Stimulated activated effector memory CD8-positive, alpha-beta T cell treated with anti-CD3 and anti-CD28 coated beads, Interleukin-12 subunit alpha, Interleukin-12 subunit beta, amount 100 ng/mL, for 72 hours (primary cell): ENCODE data around the gene PTPRN2.

Source experiments
- ATAC-seq: fragments of 150-1000 bp; cut with Tn5 transposase; 2 replicates; pipeline ENCODE4 v1.10.0; 2021
- DNase-seq, 2 donors: peaks; one replicate each; pipeline ENCODE4 v3.0.0; 2021 to 2022; ENCODE audit warnings: low spot score in 2 of 2
- H3K27ac Mint-ChIP-seq: one replicate; pipeline ENCODE4 v1.8.0; 2022; ENCODE audit warnings: mild to moderate bottlenecking, mixed read lengths
- H3K36me3 Mint-ChIP-seq: one replicate; pipeline ENCODE4 v1.8.0; 2022; ENCODE audit warnings: mild to moderate bottlenecking, mixed read lengths
- H3K4me1 Mint-ChIP-seq: one replicate; pipeline ENCODE4 v1.8.0; 2022; ENCODE audit warnings: mixed read lengths
- H3K4me3 Mint-ChIP-seq: one replicate; pipeline ENCODE4 v1.8.0; 2022; ENCODE audit warnings: mild to moderate bottlenecking, mixed read lengths
- H3K9me3 Mint-ChIP-seq: one replicate; pipeline ENCODE4 v1.8.0; 2022; ENCODE audit warnings: mixed read lengths

PTPRN2 gene

DNA sequence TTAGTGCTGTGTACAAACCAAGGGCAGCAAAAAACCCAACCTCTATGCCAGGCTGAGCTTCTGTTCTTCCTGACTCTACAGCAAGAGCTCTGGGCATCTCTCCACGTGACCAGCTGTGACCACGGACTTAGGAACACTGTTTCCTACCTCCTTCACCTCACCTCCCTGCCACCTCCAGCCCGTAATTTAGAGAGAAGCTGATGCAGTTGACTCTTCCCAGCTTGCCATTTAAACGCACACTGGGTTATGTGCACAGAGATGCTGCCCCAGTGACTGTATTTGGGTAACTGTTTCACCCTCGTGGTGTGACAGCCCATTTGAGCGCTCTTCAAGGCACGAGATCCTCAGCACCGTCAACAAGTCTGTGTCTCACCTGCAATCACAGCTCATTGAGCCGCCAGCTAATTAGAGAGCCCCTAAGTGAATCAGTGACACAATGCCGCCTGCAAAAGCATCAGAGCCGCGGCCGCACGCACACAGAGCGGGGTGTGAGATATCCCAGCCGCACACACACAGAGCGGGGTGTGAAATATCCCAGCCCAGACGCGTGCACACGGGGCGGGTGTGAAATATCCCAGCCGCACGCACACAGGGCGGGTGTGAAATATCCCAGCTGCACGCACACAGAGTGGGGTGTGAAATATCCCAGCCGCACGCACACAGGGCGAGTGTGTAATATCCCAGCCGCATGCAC, 319.7 kb downstream of the PTPRN2 start:
- H3K4me1 Mint-ChIP-seq: no peaks in the 10 kb centered on the region
- H3K4me3 Mint-ChIP-seq: no peak overlapping the region
- no peaks in the 10 kb centered on the region for H3K36me3 Mint-ChIP-seq
- DNase-seq (no peak), ATAC-seq (no peak)
- peaks cover 2% of the 10 kb centered on the region for H3K9me3 Mint-ChIP-seq
- H3K27ac Mint-ChIP-seq: no peak overlapping the region

DNA sequence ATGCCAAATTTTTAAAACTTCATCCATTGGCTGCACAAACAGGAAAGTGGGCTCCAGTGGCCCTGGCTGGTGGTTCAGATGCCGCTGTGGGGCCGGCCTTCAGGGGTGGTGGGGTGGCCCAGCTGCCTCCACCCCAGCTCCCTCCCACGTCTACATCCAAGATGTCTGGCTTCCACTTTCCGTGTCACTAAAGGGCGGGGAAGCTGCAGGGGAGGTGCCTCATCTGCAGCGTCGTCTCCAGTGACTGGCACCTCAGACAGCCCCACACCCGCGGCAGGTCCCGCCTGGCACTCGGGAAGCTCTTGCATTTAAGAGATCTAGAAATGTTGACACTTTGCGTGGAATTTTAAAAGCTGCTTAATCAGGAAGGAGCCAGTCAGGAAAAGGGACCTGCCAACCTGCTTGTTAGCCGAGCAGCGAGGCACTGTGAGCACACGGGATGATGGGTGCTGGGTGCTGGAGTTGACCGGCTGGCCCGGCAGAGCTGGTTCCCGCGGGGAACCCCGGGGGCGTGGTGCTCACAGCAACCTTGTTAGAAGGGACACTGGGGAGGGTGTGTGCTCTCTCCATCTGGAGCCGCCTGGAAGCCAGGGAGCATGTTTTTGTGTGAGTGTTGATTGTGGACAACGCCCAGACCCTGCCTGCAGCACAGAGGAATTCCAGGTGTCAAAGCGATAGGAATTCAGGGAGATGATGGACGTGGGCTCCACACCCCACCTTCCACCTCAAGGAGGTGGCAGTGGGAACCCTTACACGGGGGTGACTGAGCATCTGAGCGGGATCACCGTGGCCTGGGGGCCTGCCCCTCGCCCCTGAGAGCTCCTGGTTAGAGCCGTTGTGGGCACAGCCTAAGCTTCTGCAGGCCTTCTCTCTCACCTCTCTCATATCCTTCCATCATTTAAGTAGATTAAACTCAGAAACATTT, 320.5 kb downstream of the PTPRN2 start:
- ATAC-seq (no peak), DNase-seq (no peak)
- Mint-ChIP-seq H3K36me3 (no peaks in the 10 kb centered on the region), H3K9me3 (peaks cover 2% of the 10 kb centered on the region), H3K27ac (no peak overlapping the region), H3K4me1 (no peaks in the 10 kb centered on the region), H3K4me3 (no peak overlapping the region)

DNA sequence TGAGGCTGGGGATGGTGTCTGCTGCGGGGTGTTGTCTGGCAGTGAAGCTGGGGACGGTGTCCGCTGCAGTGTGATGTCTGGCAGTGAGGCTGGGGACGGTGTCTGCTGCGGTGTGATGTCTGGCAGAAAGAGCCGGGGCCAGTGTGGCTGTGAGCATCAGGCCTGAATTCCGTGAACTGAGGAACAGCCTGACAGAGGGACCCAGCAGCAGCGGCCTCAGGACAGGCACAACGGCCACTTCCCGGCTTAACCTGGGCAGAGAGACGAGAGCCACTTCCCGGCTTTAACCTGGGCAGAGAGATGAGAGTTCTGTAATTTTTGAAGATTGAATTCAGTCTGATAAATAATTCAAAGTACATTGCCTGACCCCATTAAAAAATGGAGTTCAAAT, 321.2 kb downstream of the PTPRN2 start:
- Mint-ChIP-seq H3K36me3 (no peaks in the 10 kb centered on the region), H3K9me3 (peaks cover 2% of the 10 kb centered on the region), H3K4me1 (no peaks in the 10 kb centered on the region), H3K4me3 (no peak overlapping the region), H3K27ac (no peak overlapping the region)
- ATAC-seq: no peak
- DNase-seq: no peak

DNA sequence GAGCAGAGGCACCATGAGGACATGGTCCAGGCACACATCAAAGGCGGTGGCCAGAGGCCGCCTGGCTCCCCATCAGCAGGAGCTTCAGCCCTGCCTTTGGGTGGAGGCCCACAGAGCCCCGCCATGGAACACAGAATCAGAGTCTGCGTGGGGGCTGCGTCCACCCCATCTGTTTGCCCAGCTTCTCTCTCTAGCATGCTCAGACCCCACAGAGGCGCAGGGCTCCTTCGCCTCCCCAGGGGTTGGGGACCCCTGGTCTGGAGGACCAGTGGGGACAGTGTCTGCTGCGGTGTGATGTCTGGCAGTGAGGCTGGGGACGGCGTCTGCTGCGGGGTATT, 321.9 kb downstream of the PTPRN2 start:
- Mint-ChIP-seq H3K9me3 (peaks cover 2% of the 10 kb centered on the region), H3K4me3 (no peak overlapping the region), H3K36me3 (no peaks in the 10 kb centered on the region), H3K4me1 (no peaks in the 10 kb centered on the region), H3K27ac (no peak overlapping the region)
- ATAC-seq (no peak), DNase-seq (no peak)

DNA sequence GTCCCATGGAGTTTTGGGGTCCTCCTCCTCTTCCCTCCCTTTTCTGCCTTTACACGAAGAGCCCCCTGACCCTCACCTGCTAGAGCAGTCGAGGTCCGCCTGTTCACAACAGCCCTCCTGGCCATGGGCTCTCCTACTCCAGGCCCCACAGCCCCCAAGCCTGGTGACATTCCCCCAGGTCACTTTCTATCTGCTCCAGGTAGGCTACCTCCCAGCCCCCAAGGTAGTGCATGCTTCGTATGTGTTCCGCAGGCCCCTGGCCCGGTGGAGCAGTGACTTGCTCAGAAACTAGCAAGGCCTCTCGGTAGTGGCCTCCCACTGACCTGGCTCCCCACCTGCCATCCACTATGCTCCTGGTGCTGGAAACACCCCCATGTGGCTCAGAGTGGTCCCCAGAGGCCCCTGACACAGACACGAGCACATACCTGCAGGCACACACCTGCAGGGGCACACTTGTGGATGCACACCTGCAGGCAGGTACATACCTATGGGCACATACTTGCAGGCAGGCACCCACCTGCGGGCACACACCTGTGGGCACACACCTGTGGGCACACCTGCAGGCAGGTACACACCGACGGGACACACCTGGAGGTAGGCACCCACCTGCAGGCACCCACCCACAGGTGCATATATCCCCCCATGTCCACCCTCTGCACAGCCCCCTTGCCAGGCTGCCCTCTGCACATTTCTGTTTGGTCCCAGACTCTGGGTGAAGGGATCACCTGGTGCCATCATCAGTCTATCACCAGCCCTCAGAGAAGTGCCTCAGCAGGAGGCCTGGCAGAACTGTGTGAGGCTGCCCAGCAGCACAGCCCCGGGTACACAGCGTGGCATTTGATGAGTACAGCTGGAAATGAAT, 322.5 kb downstream of the PTPRN2 start:
- no peak for DNase-seq
- no peak overlapping the region for H3K4me3 Mint-ChIP-seq
- peak; percentile 9 for ATAC-seq
- H3K27ac Mint-ChIP-seq: no peak overlapping the region
- peaks cover 2% of the 10 kb centered on the region for H3K9me3 Mint-ChIP-seq
- H3K36me3 Mint-ChIP-seq: no peaks in the 10 kb centered on the region
- no peaks in the 10 kb centered on the region for H3K4me1 Mint-ChIP-seq

DNA sequence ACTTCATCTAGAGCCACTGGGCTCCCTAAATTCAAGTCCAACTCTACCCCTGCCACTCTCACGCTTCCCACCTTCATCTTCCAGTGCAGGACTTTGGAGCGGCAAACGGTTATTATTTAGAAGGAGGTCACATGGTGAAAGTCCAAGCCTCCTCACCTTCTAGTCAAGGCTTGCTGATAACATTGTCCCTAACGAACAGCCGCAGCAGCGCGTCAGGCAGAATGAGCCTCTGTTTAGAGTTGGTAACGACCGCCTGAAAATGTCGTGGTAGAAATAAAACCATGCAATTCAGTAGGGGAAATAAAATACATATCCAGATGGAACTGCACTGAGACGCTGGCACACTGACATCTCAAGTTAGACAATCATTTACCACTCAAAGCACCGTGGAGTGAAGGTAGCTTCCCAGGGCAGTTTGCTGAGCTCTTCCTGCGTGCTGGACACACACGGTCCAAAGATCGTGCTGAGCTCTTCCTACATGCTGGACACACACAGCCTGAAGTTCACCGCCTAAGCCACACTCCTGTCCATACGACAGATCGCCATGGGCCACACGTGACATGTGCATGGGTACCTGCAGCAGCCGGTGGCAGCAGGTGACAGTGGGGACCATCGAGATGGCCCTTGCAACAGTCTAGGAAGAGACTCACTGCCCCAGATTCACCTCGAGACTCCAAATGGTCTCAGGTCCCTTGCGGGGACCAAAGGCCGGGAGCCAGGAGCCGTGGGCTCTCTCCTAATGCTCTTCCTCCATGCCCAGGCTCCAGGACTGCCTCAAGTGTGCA, 323.5 kb downstream of the PTPRN2 start:
- no peak overlapping the region for H3K27ac Mint-ChIP-seq
- no peaks in the 10 kb centered on the region for H3K36me3 Mint-ChIP-seq
- no peaks in the 10 kb centered on the region for H3K4me1 Mint-ChIP-seq
- DNase-seq: no peak
- H3K4me3 Mint-ChIP-seq: no peak overlapping the region
- ATAC-seq: no peak
- no peaks in the 10 kb centered on the region for H3K9me3 Mint-ChIP-seq

DNA sequence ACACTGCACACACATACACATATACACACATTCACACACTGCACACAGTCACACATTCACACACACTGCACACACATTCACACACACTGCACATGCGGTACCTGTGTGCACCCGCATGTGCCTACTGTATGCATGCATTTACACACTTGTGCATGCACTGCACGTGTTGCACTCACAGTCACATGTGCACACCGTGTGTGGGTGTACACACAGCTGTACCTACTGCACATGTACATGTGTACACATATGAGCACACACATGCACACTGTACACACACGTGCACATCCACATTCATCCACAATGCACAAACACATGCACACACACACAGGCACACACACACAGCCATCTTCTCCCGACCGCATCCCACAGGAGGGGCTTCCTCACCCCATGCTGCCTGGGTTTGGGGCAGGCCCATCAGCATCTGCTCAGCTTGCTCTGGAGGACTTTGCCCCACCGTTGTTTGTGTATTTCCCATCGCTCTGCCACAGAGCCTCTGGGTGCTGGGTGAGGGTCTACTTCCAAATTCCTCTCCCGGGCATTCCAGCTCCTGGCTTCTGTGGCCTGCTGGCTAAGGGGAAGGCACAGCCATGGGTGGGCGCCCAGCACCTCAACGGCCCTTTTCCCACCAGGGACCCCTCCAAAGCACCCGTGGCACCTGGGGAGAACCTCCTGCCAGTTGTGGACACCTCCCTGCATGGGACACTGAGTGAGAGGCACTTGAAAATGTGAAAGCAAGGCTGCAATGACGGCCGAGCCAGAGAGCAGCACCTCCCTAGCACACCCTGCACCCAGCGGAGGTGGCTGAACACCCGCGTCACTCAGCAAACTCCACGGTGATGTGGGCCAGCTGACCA, 324.3 kb downstream of the PTPRN2 start:
- Mint-ChIP-seq H3K9me3 (peaks cover under 1% of the 10 kb centered on the region), H3K36me3 (no peaks in the 10 kb centered on the region), H3K27ac (no peak overlapping the region), H3K4me1 (no peaks in the 10 kb centered on the region), H3K4me3 (no peak overlapping the region)
- DNase-seq (no peak), ATAC-seq (no peak)

DNA sequence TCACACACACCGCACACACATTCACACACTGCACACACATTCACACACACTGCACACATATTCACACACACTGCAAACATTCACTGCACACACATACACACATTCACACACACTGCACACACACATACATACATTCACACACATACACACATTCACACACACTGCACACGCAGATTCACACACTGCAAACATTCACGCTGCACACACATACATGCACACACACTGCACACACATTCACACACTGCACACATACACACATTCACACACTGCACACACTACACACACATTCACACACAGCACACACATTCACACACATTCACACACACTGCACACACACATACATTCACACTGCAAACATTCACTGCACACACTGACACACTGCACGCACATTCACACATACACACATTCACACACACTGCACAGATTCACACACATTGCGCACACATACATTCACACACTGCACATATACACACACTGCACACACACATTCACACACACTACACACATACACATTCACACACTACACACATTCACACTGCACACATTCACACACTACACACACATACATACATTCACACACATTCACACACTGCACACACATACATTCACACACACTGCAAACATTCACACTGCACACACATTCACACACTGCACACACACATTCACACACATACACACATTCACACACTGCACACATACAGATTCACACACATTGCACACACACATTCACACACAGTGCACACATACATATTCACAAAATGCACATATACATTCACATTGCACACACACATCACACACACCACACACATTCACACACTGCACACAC, 325.1 kb downstream of the PTPRN2 start:
- no peak for ATAC-seq
- H3K36me3 Mint-ChIP-seq: no peaks in the 10 kb centered on the region
- no peak overlapping the region for H3K27ac Mint-ChIP-seq
- no peak overlapping the region for H3K4me3 Mint-ChIP-seq
- no peak for DNase-seq
- H3K4me1 Mint-ChIP-seq: no peaks in the 10 kb centered on the region
- H3K9me3 Mint-ChIP-seq: peaks cover 4% of the 10 kb centered on the region

DNA sequence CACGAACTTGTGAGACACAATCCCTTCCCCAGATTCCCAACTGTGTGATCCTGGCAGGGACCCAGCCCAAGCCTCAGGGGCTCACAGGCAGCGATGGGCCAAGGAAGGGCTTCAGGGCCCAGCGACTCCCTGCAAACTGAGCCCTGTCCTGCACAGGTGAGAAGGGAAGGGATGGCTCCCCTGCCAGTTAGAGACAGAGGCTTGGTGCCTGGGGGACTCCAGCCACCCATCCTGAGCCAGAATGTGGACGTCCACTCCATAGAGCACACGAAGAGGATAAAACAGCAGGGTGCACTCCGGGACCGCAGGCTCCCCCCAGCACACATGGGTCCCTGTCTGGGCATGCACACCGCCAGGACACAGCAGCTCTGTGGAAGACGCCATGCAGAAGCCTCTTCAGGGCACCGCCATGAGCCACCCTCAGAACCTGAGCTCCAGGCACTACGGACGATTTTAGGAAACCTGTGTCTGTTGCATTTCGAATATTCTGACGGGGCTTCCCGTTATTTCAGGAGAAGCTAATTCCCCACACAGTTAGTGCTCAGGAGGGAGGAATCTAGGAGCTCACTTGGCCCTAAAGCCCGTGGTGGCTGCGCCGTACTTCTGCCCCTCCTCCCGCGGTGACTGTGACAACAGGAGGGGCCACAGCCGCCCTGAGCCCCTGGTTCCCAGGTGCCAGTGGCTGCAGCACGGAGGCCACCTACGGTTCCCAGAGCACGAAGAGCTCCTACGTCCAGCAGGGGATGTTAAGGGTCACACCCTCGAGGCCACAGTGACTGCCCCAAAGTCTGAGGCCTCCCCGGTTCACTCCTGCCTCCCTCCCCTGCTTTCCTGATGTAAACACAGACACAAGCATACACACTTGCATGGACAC, 326.0 kb downstream of the PTPRN2 start:
- no peak overlapping the region for H3K4me3 Mint-ChIP-seq
- no peak overlapping the region for H3K27ac Mint-ChIP-seq
- no peak for ATAC-seq
- H3K36me3 Mint-ChIP-seq: no peaks in the 10 kb centered on the region
- peaks cover 4% of the 10 kb centered on the region for H3K9me3 Mint-ChIP-seq
- DNase-seq: no peak
- H3K4me1 Mint-ChIP-seq: no peaks in the 10 kb centered on the region

DNA sequence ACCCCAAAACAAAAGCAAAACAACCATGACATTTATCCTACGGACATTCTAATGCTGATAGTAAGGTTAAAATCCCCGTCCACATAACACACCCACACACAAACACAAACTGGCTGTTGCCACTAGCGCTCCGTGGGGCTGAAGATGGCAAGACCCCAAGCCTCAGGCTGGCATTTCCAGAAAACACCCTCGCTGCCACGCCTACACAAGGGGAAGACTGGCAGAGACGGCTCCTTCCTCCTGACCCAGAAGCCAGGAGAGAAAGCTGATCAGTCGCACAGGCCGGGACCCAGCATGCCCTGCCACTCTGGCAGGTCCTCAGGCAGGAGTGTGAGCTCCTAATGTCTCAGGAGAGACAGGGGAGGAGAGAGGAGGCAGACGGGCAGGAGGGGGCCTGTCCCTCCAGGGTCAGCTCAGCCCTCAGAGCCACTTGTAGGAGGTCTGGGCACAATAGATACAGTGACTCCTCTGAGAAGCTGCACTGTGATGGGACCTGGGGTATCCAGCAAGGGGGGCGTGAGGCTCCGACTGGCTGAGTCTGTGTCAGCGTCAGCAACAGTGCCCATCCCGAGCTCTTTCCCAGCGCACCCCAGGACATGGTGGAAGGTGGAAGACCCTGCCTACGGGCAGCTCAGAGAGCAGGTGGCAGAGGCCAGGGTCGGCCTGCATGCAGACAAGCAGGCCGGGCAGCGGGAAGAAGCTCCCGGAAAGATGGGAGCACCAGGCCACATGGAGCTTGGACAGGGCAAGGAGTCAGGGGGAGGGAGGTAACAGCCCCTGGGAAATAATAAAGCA, 326.9 kb downstream of the PTPRN2 start:
- H3K4me1 Mint-ChIP-seq: no peaks in the 10 kb centered on the region
- ATAC-seq (no peak), DNase-seq (no peak)
- H3K9me3 Mint-ChIP-seq: peaks cover 4% of the 10 kb centered on the region
- H3K4me3 Mint-ChIP-seq: no peak overlapping the region
- H3K27ac Mint-ChIP-seq: no peak overlapping the region
- no peaks in the 10 kb centered on the region for H3K36me3 Mint-ChIP-seq

DNA sequence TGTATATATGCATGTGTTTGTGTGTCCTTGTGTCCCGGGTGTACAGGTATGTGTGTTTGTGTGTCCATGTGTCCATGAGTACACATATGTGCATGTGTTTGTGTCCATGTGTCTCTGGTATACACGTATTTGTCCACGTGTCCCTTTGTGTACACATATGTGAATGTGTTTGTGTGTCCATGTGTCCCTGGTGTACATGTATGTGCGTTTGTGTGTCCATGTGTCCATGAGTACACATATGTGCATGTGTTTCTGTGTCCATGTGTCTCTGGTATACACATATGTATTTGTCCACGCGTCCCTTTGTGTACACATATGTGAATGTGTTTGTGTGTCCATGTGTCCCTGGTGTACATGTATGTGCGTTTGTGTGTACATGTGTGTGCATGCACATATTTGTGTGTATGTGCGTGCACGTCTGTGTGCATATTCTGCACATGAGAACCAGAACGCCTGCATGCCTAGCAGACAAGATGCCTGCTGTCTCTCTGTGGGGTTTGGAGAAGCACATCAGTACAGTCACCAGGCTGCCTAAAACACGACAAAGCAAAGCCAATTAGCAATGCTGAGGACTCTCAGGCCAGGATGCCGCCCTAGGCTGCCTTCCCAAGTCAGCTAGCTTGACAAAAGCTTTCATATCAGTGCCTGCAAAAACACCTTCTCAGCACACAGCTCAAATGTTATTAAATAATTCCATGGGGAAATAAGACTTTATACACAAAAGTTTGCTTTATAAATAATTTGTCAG, 327.8 kb downstream of the PTPRN2 start:
- Mint-ChIP-seq H3K36me3 (no peaks in the 10 kb centered on the region), H3K4me3 (no peak overlapping the region), H3K4me1 (no peaks in the 10 kb centered on the region), H3K27ac (no peak overlapping the region), H3K9me3 (peaks cover 4% of the 10 kb centered on the region)
- no peak for ATAC-seq
- DNase-seq: no peak

DNA sequence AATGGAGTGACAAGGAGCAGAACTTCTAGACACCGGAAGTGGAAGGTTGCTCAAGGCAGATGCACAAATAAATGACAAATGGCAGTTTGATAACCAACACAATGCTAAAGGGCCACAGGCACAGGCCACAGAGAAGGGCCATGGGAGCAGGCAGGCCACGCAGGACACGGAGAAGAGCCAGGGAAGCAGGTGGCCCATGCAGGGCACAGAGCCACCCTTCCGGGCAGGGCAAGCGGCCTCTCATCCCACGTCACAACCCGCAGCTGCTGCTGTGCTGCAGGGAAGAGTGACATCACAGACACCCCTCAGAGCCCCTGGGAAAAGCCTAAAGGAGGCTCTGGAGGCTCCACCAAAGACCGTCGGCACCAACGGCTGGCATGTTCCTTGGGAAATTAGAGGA, 328.5 kb downstream of the PTPRN2 start:
- H3K4me1 Mint-ChIP-seq: no peaks in the 10 kb centered on the region
- ATAC-seq: no peak
- H3K36me3 Mint-ChIP-seq: no peaks in the 10 kb centered on the region
- H3K9me3 Mint-ChIP-seq: peaks cover 4% of the 10 kb centered on the region
- H3K4me3 Mint-ChIP-seq: no peak overlapping the region
- DNase-seq: no peak
- H3K27ac Mint-ChIP-seq: no peak overlapping the region
